GM12873 (cell line): ENCODE data around the gene ACTRT2.

Experiments used
- TF ChIP-seq, protein P1 (sequence below): IDR thresholded peaks from 2 replicates; pipeline ENCODE4 v1.5.1; 2012; ENCODE audit warnings: low read depth, mild to moderate bottlenecking, moderate library complexity, low read length, control low read depth; ENCODE audit not compliant: insufficient read depth; ENCODE audit errors: missing control alignments

ACTRT2 gene

GRCh38 chr1:3028531-3029282 lies 7.4 kb downstream of the ACTRT2 start:
- TF ChIP-seq, protein P1, sequence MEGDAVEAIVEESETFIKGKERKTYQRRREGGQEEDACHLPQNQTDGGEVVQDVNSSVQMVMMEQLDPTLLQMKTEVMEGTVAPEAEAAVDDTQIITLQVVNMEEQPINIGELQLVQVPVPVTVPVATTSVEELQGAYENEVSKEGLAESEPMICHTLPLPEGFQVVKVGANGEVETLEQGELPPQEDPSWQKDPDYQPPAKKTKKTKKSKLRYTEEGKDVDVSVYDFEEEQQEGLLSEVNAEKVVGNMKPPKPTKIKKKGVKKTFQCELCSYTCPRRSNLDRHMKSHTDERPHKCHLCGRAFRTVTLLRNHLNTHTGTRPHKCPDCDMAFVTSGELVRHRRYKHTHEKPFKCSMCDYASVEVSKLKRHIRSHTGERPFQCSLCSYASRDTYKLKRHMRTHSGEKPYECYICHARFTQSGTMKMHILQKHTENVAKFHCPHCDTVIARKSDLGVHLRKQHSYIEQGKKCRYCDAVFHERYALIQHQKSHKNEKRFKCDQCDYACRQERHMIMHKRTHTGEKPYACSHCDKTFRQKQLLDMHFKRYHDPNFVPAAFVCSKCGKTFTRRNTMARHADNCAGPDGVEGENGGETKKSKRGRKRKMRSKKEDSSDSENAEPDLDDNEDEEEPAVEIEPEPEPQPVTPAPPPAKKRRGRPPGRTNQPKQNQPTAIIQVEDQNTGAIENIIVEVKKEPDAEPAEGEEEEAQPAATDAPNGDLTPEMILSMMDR, result no peak

GRCh38 chr1:3029481-3029961 lies 8.3 kb downstream of the ACTRT2 start:
- TF ChIP-seq, protein P1, result no peak

DNA sequence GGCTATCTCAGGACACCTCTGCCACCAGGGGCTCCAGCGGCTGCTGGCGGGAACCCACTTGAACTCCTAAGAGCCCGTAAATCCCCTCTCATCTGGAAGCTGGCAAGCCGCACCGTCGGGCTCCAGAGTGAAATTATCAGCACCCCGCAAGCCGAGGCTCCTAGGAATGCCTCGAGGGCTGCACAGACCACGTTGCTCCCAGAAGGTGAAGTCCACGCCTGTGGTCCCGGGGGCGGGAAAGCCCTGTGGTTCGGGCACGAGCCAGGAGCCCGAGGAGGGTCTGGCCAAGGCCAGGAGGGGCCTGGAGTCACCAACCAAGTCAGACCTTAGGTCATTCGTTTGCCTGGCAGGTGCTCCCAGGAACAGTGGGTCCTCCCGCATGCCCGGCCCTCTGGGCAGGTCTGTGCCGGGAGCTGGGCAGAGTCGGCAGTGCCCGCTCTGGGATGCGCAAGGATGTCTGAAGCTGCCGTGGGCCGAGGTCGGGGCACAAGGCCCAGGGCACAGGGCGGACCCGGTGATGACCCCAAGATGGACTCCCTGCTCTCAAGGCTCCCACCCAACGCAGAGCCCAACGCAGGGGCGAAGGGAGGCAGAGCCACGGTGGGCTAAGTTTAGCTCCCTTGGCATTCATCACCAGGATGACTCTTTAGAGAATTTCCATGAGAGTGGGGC lies 8.9 kb downstream of the ACTRT2 start:
- TF ChIP-seq, protein P1, result no peak

GRCh38 chr1:3030663-3031381 lies 9.6 kb downstream of the ACTRT2 start:
- TF ChIP-seq, protein P1, result no peak

GRCh38 chr1:3031401-3032221 lies 10.3 kb downstream of the ACTRT2 start:
- TF ChIP-seq, protein P1, result no peak

DNA sequence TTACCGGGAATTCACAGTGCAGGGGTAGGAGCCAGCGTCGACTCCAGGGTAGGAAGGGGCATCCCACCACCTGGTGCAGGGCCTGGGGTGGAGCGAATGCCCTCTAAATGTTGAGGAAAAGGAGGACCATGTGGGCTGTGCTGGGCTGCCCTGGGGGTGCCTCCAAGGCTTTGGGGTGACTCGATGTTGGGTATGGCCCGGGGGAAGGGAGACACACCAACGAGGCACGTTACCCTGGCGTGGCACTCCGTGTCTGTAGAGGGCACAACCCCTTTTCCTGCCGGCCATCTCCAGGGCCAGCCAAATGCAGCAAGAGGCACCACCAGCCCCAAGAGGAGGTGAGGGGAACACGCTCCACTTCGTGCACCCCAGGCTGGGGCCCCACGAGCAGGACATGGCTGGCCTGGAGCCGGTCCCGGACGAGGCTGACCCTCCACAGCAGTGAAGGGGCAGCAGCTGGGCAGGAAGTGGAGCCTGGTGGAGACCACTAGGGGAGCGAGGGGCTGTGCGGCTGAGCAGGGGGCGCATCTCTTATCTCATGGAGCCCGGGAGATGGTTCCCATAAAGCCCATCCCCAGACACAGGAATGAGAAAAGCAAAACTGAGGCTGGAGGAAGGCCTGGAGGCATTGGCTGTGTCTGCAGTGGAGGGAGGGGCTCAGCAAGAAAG lies 11.2 kb downstream of the ACTRT2 start:
- TF ChIP-seq, protein P1, result no peak
